Measurements from ENCODE around the gene FLNB.
"Not testable (repeated sequence)": the region's sequence is repeated elsewhere in the genome, so short reads cannot be mapped to it uniquely, and the experiment has no call there.

Gene FLNB

GRCh38 chr3:58039601-58040000 is 31.4 kb downstream of the FLNB start:
- no peaks in the 10 kb centered on the region for H3K9me3 ChIP-seq (ENCODE audit: insufficient read depth, low read depth, low read length)
- no peak overlapping the region for H3K9ac ChIP-seq (ENCODE audit: low read depth, low read length)
- no peak overlapping the region for H3K4me3 ChIP-seq (ENCODE audit: low read length)
- no peaks in the 10 kb centered on the region for H3K27me3 ChIP-seq (ENCODE audit: insufficient read depth, low read length)
- no peak overlapping the region for H3K27ac ChIP-seq (ENCODE audit: low read length)
- H3K36me3 ChIP-seq (ENCODE audit: insufficient read depth, low read depth, low read length): no peaks in the 10 kb centered on the region
- peaks cover 72% of the 10 kb centered on the region for H3K4me1 ChIP-seq (ENCODE audit: insufficient read depth, low read length)

GRCh38 chr3:58041182-58041825 is 33.1 kb downstream of the FLNB start:
- Histone ChIP-seq H3K27ac (ENCODE audit: low read length) (peak overlapping the region; percentile 3), H3K4me1 (ENCODE audit: insufficient read depth, low read length) (peaks cover 57% of the 10 kb centered on the region), H3K9ac (ENCODE audit: low read depth, low read length) (no peak overlapping the region), H3K4me3 (ENCODE audit: low read length) (no peak overlapping the region), H3K27me3 (ENCODE audit: insufficient read depth, low read length) (no peaks in the 10 kb centered on the region), H3K36me3 (ENCODE audit: insufficient read depth, low read depth, low read length) (no peaks in the 10 kb centered on the region), H3K9me3 (ENCODE audit: insufficient read depth, low read depth, low read length) (no peaks in the 10 kb centered on the region)

- Histone ChIP-seq H3K36me3 (ENCODE audit: insufficient read depth, low read depth, low read length) (no peaks in the 10 kb centered on the region), H3K9me3 (ENCODE audit: insufficient read depth, low read depth, low read length) (no peaks in the 10 kb centered on the region), H3K4me1 (ENCODE audit: insufficient read depth, low read length) (peaks cover 54% of the 10 kb centered on the region), H3K27ac (ENCODE audit: low read length) (no peak overlapping the region), H3K4me3 (ENCODE audit: low read length) (peak overlapping the region; percentile 33; the same call in 1 of the 2 replicates), H3K27me3 (ENCODE audit: insufficient read depth, low read length) (no peaks in the 10 kb centered on the region), H3K9ac (ENCODE audit: low read depth, low read length) (no peak overlapping the region)
Measured at GRCh38 chr3:58041826-58042324, 33.7 kb downstream of the FLNB start.

GRCh38 chr3:58042947-58043707 is 34.9 kb downstream of the FLNB start:
- peaks cover 55% of the 10 kb centered on the region for H3K4me1 ChIP-seq (ENCODE audit: insufficient read depth, low read length)
- H3K4me3 ChIP-seq (ENCODE audit: low read length): no peak overlapping the region
- peak overlapping the region; percentile 34; the same call in 1 of the 2 replicates for H3K9ac ChIP-seq (ENCODE audit: low read depth, low read length)
- H3K27me3 ChIP-seq (ENCODE audit: insufficient read depth, low read length): no peaks in the 10 kb centered on the region
- no peaks in the 10 kb centered on the region for H3K9me3 ChIP-seq (ENCODE audit: insufficient read depth, low read depth, low read length)
- peak overlapping the region; percentile 50 for H3K27ac ChIP-seq (ENCODE audit: low read length)
- H3K36me3 ChIP-seq (ENCODE audit: insufficient read depth, low read depth, low read length): no peaks in the 10 kb centered on the region

- peaks cover 57% of the 10 kb centered on the region for H3K4me1 ChIP-seq (ENCODE audit: insufficient read depth, low read length)
- H3K27me3 ChIP-seq (ENCODE audit: insufficient read depth, low read length): no peaks in the 10 kb centered on the region
- H3K27ac ChIP-seq (ENCODE audit: low read length): peak overlapping the region; percentile 50
- no peaks in the 10 kb centered on the region for H3K9me3 ChIP-seq (ENCODE audit: insufficient read depth, low read depth, low read length)
- H3K9ac ChIP-seq (ENCODE audit: low read depth, low read length): peak overlapping the region; percentile 34; the same call in 1 of the 2 replicates
- H3K36me3 ChIP-seq (ENCODE audit: insufficient read depth, low read depth, low read length): no peaks in the 10 kb centered on the region
- H3K4me3 ChIP-seq (ENCODE audit: low read length): no peak overlapping the region
Measured at GRCh38 chr3:58043933-58044332, 35.7 kb downstream of the FLNB start.

GRCh38 chr3:58044691-58045483 is 36.7 kb downstream of the FLNB start:
- Histone ChIP-seq H3K27ac (ENCODE audit: low read length) (no peak overlapping the region), H3K36me3 (ENCODE audit: insufficient read depth, low read depth, low read length) (no peaks in the 10 kb centered on the region), H3K4me3 (ENCODE audit: low read length) (no peak overlapping the region), H3K27me3 (ENCODE audit: insufficient read depth, low read length) (no peaks in the 10 kb centered on the region), H3K9me3 (ENCODE audit: insufficient read depth, low read depth, low read length) (no peaks in the 10 kb centered on the region), H3K4me1 (ENCODE audit: insufficient read depth, low read length) (peaks cover 57% of the 10 kb centered on the region), H3K9ac (ENCODE audit: low read depth, low read length) (no peak overlapping the region)

- Histone ChIP-seq H3K9me3 (ENCODE audit: insufficient read depth, low read depth, low read length) (no peaks in the 10 kb centered on the region), H3K36me3 (ENCODE audit: insufficient read depth, low read depth, low read length) (no peaks in the 10 kb centered on the region), H3K4me3 (ENCODE audit: low read length) (no peak overlapping the region), H3K27me3 (ENCODE audit: insufficient read depth, low read length) (no peaks in the 10 kb centered on the region), H3K4me1 (ENCODE audit: insufficient read depth, low read length) (peaks cover 57% of the 10 kb centered on the region), H3K9ac (ENCODE audit: low read depth, low read length) (no peak overlapping the region; the same call in 1 of the 2 replicates), H3K27ac (ENCODE audit: low read length) (peak overlapping the region; percentile 36)
Measured at GRCh38 chr3:58047826-58048225, 39.6 kb downstream of the FLNB start.

GRCh38 chr3:58048301-58048700 is 40.1 kb downstream of the FLNB start:
- no peaks in the 10 kb centered on the region for H3K27me3 ChIP-seq (ENCODE audit: insufficient read depth, low read length)
- peaks cover 53% of the 10 kb centered on the region for H3K4me1 ChIP-seq (ENCODE audit: insufficient read depth, low read length)
- no peaks in the 10 kb centered on the region for H3K9me3 ChIP-seq (ENCODE audit: insufficient read depth, low read depth, low read length)
- H3K9ac ChIP-seq (ENCODE audit: low read depth, low read length): peak overlapping the region; percentile 58; the same call in 1 of the 2 replicates
- peak overlapping the region; percentile 36 for H3K27ac ChIP-seq (ENCODE audit: low read length)
- no peak overlapping the region for H3K4me3 ChIP-seq (ENCODE audit: low read length)
- H3K36me3 ChIP-seq (ENCODE audit: insufficient read depth, low read depth, low read length): no peaks in the 10 kb centered on the region

GRCh38 chr3:58049143-58049785 is 41.0 kb downstream of the FLNB start:
- H3K9me3 ChIP-seq (ENCODE audit: insufficient read depth, low read depth, low read length): no peaks in the 10 kb centered on the region
- peak overlapping the region; percentile 10; the same call in 1 of the 2 replicates for H3K4me3 ChIP-seq (ENCODE audit: low read length)
- H3K9ac ChIP-seq (ENCODE audit: low read depth, low read length): peak overlapping the region; percentile 70; the same call in 1 of the 2 replicates
- H3K4me1 ChIP-seq (ENCODE audit: insufficient read depth, low read length): peaks cover 45% of the 10 kb centered on the region
- peak overlapping the region; percentile 36 for H3K27ac ChIP-seq (ENCODE audit: low read length)
- no peaks in the 10 kb centered on the region for H3K36me3 ChIP-seq (ENCODE audit: insufficient read depth, low read depth, low read length)
- H3K27me3 ChIP-seq (ENCODE audit: insufficient read depth, low read length): no peaks in the 10 kb centered on the region

- H3K4me1 ChIP-seq (ENCODE audit: insufficient read depth, low read length): peaks cover 42% of the 10 kb centered on the region
- no peaks in the 10 kb centered on the region for H3K27me3 ChIP-seq (ENCODE audit: insufficient read depth, low read length)
- H3K27ac ChIP-seq (ENCODE audit: low read length): no peak overlapping the region
- peak overlapping the region; percentile 37; the same call in 1 of the 2 replicates for H3K9ac ChIP-seq (ENCODE audit: low read depth, low read length)
- no peak overlapping the region for H3K4me3 ChIP-seq (ENCODE audit: low read length)
- no peaks in the 10 kb centered on the region for H3K36me3 ChIP-seq (ENCODE audit: insufficient read depth, low read depth, low read length)
- no peaks in the 10 kb centered on the region for H3K9me3 ChIP-seq (ENCODE audit: insufficient read depth, low read depth, low read length)
Measured at GRCh38 chr3:58051196-58051595, 43.0 kb downstream of the FLNB start.

GRCh38 chr3:58051658-58052261 is 43.5 kb downstream of the FLNB start:
- not testable (repeated sequence) for H3K9me3 ChIP-seq (ENCODE audit: insufficient read depth, low read depth, low read length); H3K27me3 ChIP-seq (ENCODE audit: insufficient read depth, low read length); H3K27ac ChIP-seq (ENCODE audit: low read length); H3K4me3 ChIP-seq (ENCODE audit: low read length); H3K36me3 ChIP-seq (ENCODE audit: insufficient read depth, low read depth, low read length)
- peak overlapping the region; percentile 37; the same call in 1 of the 2 replicates for H3K9ac ChIP-seq (ENCODE audit: low read depth, low read length)
- H3K4me1 ChIP-seq (ENCODE audit: insufficient read depth, low read length): peaks cover 42% of the 10 kb centered on the region
